Thoracic aorta (tissue), 2 donors: ENCODE results near the gene BCAR3. TPM values are rescaled to one million over a fixed set of nuclear protein-coding genes. Genes with fewer than 3 reads are reported as not detected.

Experiments used
- ATAC-seq: fragments of 150-250 bp; one replicate; pipeline ENCODE4 v1.8.0; 2017; ENCODE audit warnings: low read depth; ENCODE audit not compliant: insufficient number of reproducible peaks, low FRiP score
- DNase-seq: peaks from one replicate; pipeline ENCODE4 v3.0.0-alpha.2; 2020; ENCODE audit warnings: low spot score
- H3K27ac ChIP-seq, 2 donors: fragments of 200-600 bp; sonication (generic); 1 replicate in 1 of 2; 2 replicates in 1 of 2; pipeline ENCODE4 v1.5.1; 2016; ENCODE audit warnings: mild to moderate bottlenecking in 2 of 2, moderate library complexity in 2 of 2
- H3K27me3 ChIP-seq: fragments of 200-600 bp; sonication (generic); replicated peaks from 2 replicates; pipeline ENCODE4 v1.6.0; 2016; ENCODE audit warnings: mild to moderate bottlenecking; ENCODE audit not compliant: insufficient read depth
- H3K36me3 ChIP-seq: fragments of 200-600 bp; sonication (generic); one replicate; pipeline ENCODE4 v1.5.1; 2016
- H3K4me1 ChIP-seq, 2 donors: fragments of 200-600 bp; sonication (generic); 1 replicate in 1 of 2; 2 replicates in 1 of 2; pipeline versions ENCODE4 v1.5.1 to v1.6.0; 2016; ENCODE audit warnings: low read depth in 2 of 2, mild to moderate bottlenecking in 1 of 2; ENCODE audit not compliant: control insufficient read depth in 1 of 2
- H3K4me3 ChIP-seq: fragments of 200-600 bp; sonication (generic); 2 replicates; pipeline ENCODE4 v1.5.1; 2016; ENCODE audit warnings: mild to moderate bottlenecking
- H3K9me3 ChIP-seq: fragments of 200-600 bp; sonication (generic); 2 replicates; pipeline ENCODE4 v1.5.1; 2016
- CTCF ChIP-seq: fragments of 200-600 bp; sonication (generic); IDR thresholded peaks from one replicate; pipeline ENCODE4 v1.5.1; 2019; ENCODE audit warnings: antibody characterized with exemption
- total RNA-seq, 2 donors: library from RNA; depleted of rRNA; stranded (reverse); fragments of >200 nt; gene quantifications; one replicate each; pipeline versions ENCODE4 v1.1.0 to v1.2.3, GENCODE V29; 2016

BCAR3 gene
- total RNA-seq, 2 donors from 2014 or later: 26.7 to 36.3 TPM

GRCh38 chr1:93541045-93541444, 140.6 kb downstream of the BCAR3 start:
- Histone ChIP-seq H3K4me1 (no peaks in the 10 kb centered on the region), H3K27me3 (no peaks in the 10 kb centered on the region), H3K27ac (no peak overlapping the region), H3K36me3 (no peaks in the 10 kb centered on the region), H3K4me3 (no peak overlapping the region), H3K9me3 (no peaks in the 10 kb centered on the region)
- no peak for TF ChIP-seq CTCF
- ATAC-seq (no peak), DNase-seq (no peak)

- no peak overlapping the region for H3K4me3 ChIP-seq
- no peaks in the 10 kb centered on the region for H3K36me3 ChIP-seq
- ATAC-seq (no peak), DNase-seq (no peak)
- no peaks in the 10 kb centered on the region for H3K9me3 ChIP-seq
- H3K27ac ChIP-seq: no peak overlapping the region
- no peak for TF ChIP-seq CTCF
- no peaks in the 10 kb centered on the region for H3K4me1 ChIP-seq
- H3K27me3 ChIP-seq: no peaks in the 10 kb centered on the region
Measured at GRCh38 chr1:93537924-93538323, 143.7 kb downstream of the BCAR3 start.

GRCh38 chr1:93537396-93537795, 144.2 kb downstream of the BCAR3 start:
- TF ChIP-seq CTCF: no peak
- DNase-seq: no peak
- Histone ChIP-seq H3K27me3 (no peaks in the 10 kb centered on the region), H3K36me3 (no peaks in the 10 kb centered on the region), H3K4me3 (no peak overlapping the region), H3K4me1 (no peaks in the 10 kb centered on the region), H3K9me3 (no peaks in the 10 kb centered on the region), H3K27ac (no peak overlapping the region)
- ATAC-seq: no peak

- Histone ChIP-seq H3K27me3 (no peaks in the 10 kb centered on the region), H3K9me3 (no peaks in the 10 kb centered on the region), H3K4me1 (no peaks in the 10 kb centered on the region), H3K36me3 (no peaks in the 10 kb centered on the region), H3K27ac (no peak overlapping the region), H3K4me3 (no peak overlapping the region)
- ATAC-seq: no peak
- TF ChIP-seq CTCF: no peak
- no peak for DNase-seq
Measured at GRCh38 chr1:93533677-93534076, 148.0 kb downstream of the BCAR3 start.

GRCh38 chr1:93532780-93533378, 148.8 kb downstream of the BCAR3 start:
- no peaks in the 10 kb centered on the region for H3K4me1 ChIP-seq
- no peaks in the 10 kb centered on the region for H3K36me3 ChIP-seq
- no peaks in the 10 kb centered on the region for H3K27me3 ChIP-seq
- no peak overlapping the region for H3K27ac ChIP-seq
- H3K4me3 ChIP-seq: no peak overlapping the region
- DNase-seq: no peak
- TF ChIP-seq CTCF: no peak
- H3K9me3 ChIP-seq: no peaks in the 10 kb centered on the region
- no peak for ATAC-seq
